CD4-positive, CD25-positive, alpha-beta regulatory T cell (primary cell): ENCODE measurements around the gene PROX1. TPM values are rescaled to one million over a fixed set of nuclear protein-coding genes. Genes with fewer than 3 reads are reported as not detected.

Source experiments
- ATAC-seq, 2 donors: fragments of 150-1000 bp; cut with Tn5 transposase; one replicate each; pipeline ENCODE4 v1.10.0; 2021; ENCODE audit warnings: low read depth in 2 of 2, moderate number of reproducible peaks in 2 of 2, moderate library complexity in 1 of 2
- DNase-seq, 3 donors: peaks; one replicate each; pipeline versions ENCODE4 v3.0.0 to v3.0.0-alpha.2; 2012 to 2022; ENCODE audit warnings: mixed read lengths in 1 of 3
- H3K27ac ChIP-seq: one replicate; pipeline ENCODE4 v1.7.0; 2013; ENCODE audit warnings: mild to moderate bottlenecking, low read length; ENCODE audit not compliant: insufficient read depth, poor library complexity, severe bottlenecking
- H3K27me3 ChIP-seq: one replicate; pipeline ENCODE4 v1.7.0; 2013; ENCODE audit warnings: low read length; ENCODE audit not compliant: control insufficient read depth, insufficient read depth
- H3K36me3 ChIP-seq: one replicate; pipeline ENCODE4 v1.7.0; 2013; ENCODE audit warnings: mild to moderate bottlenecking, low read length, moderate library complexity; ENCODE audit not compliant: control insufficient read depth, insufficient read depth
- H3K4me1 ChIP-seq: 2 replicates; pipeline ENCODE4 v1.7.0; 2013; ENCODE audit warnings: mild to moderate bottlenecking, low read length; ENCODE audit not compliant: insufficient read depth, control insufficient read depth, poor library complexity, severe bottlenecking
- H3K4me3 ChIP-seq: one replicate; pipeline ENCODE4 v1.7.0; 2013; ENCODE audit warnings: low read depth, mild to moderate bottlenecking, low read length, moderate library complexity
- H3K9me3 ChIP-seq, 2 experiments: 1 replicate in 1 of 2; 2 replicates in 1 of 2; pipeline ENCODE4 v1.7.0; 2013; ENCODE audit warnings: low read length in 2 of 2, mild to moderate bottlenecking in 1 of 2, moderate library complexity in 1 of 2; ENCODE audit not compliant: control insufficient read depth in 2 of 2
- H3K27ac Mint-ChIP-seq, 3 donors: one replicate each; pipeline ENCODE4 v1.8.0; 2020 to 2022; ENCODE audit warnings: mild to moderate bottlenecking in 3 of 3, mixed read lengths in 3 of 3, moderate library complexity in 2 of 3
- H3K27me3 Mint-ChIP-seq: one replicate; pipeline ENCODE4 v1.8.0; 2022; ENCODE audit warnings: mild to moderate bottlenecking, mixed read lengths
- H3K36me3 Mint-ChIP-seq: one replicate; pipeline ENCODE4 v1.8.0; 2020; ENCODE audit warnings: mixed read lengths
- H3K4me1 Mint-ChIP-seq, 4 donors: one replicate each; pipeline ENCODE4 v1.8.0; 2020 to 2022; ENCODE audit warnings: mixed read lengths in 4 of 4, mild to moderate bottlenecking in 1 of 4
- H3K4me3 Mint-ChIP-seq, 4 donors: one replicate each; pipeline ENCODE4 v1.8.0; 2020 to 2022; ENCODE audit warnings: mild to moderate bottlenecking in 4 of 4, mixed read lengths in 4 of 4, moderate library complexity in 3 of 4
- H3K9me3 Mint-ChIP-seq, 7 donors: one replicate each; pipeline ENCODE4 v1.8.0; 2020 to 2022; ENCODE audit warnings: mixed read lengths in 7 of 7, mild to moderate bottlenecking in 3 of 7, moderate library complexity in 2 of 7
- polyA plus RNA-seq, 4 donors: library from polyadenylated mRNA; unstranded; fragments of 300-500 nt; fragmentation: Illumina TruSeq; gene quantifications; one replicate each; pipeline ENCODE4 v1.2.3, GENCODE V29; 2021
- total RNA-seq: library from RNA; stranded (reverse); gene quantifications from one replicate; pipeline ENCODE4 v1.2.3, GENCODE V29; 2022

PROX1 gene
- total and polyA plus RNA-seq, 5 donors from 2014 or later, result not detected

DNA sequence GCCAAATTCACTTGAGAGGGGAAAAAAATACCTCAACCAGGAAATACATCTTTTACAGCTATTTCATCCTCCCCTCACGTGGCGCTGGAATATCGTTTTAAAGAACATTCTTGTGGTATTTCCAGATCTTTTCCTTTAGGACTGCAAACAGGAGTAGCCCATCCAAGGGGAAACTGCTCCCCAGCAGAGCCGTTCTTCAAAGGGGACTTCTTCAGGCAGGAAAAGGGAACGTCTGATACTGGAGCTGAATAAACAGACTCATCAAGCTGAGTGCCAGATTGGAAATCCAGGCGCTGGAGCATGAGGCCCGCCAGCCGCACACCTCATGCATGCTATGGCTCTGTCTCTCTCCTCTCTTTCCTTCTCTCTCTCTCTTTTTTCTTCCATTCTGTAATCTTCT, 34.0 kb upstream of the PROX1 start:
- H3K27me3 Mint-ChIP-seq, result no peaks in the 10 kb centered on the region
- no peaks in the 10 kb centered on the region for H3K36me3 ChIP-seq
- H3K9me3 Mint-ChIP-seq, result peaks cover 0 to 3% (median 0%) of the 10 kb centered on the region in 7 donors
- H3K4me3 Mint-ChIP-seq, result no peak overlapping the region
- H3K27ac ChIP-seq, result no peak overlapping the region
- H3K4me3 ChIP-seq, result no peak overlapping the region
- H3K27me3 ChIP-seq, result no peaks in the 10 kb centered on the region
- H3K27ac Mint-ChIP-seq, result no peak overlapping the region
- ATAC-seq, result no peak
- DNase-seq, result no peak
- H3K4me1 ChIP-seq, result no peaks in the 10 kb centered on the region
- no peaks in the 10 kb centered on the region for H3K4me1 Mint-ChIP-seq
- H3K9me3 ChIP-seq, result no peaks in the 10 kb centered on the region
- no peaks in the 10 kb centered on the region for H3K36me3 Mint-ChIP-seq

DNA sequence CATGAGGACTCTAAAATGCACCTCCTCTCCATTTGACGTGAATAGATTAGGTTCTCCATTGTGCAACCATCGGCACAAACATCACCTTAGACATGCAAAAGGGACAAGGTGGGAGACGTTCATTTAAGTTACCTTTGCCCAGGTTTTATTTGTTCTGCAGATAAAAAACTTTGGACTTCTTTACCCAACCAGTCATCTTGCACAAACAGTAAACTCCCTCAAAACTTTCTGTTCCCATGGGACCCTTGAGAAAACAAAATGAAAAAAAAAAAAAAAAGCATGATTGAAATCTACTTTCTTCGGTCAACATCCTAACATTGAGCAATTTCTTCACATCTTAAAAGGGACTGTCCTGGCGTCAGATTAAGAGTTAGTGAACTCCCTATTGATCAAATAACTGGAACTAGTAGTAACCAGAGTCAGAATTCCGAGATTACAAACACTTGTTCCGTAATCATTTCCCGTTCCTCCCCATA, 31.4 kb upstream of the PROX1 start:
- ATAC-seq (no peak), DNase-seq (no peak)
- H3K36me3 ChIP-seq, result no peaks in the 10 kb centered on the region
- H3K4me3 ChIP-seq, result no peak overlapping the region
- H3K9me3 Mint-ChIP-seq, result peaks cover 0 to 4% (median 1%) of the 10 kb centered on the region in 7 donors
- H3K9me3 ChIP-seq, result no peaks in the 10 kb centered on the region
- H3K27me3 Mint-ChIP-seq, result no peaks in the 10 kb centered on the region
- no peaks in the 10 kb centered on the region for H3K27me3 ChIP-seq
- no peak overlapping the region for H3K27ac Mint-ChIP-seq
- no peaks in the 10 kb centered on the region for H3K4me1 Mint-ChIP-seq
- no peak overlapping the region for H3K27ac ChIP-seq
- no peak overlapping the region for H3K4me3 Mint-ChIP-seq
- H3K36me3 Mint-ChIP-seq, result no peaks in the 10 kb centered on the region
- H3K4me1 ChIP-seq, result no peaks in the 10 kb centered on the region

DNA sequence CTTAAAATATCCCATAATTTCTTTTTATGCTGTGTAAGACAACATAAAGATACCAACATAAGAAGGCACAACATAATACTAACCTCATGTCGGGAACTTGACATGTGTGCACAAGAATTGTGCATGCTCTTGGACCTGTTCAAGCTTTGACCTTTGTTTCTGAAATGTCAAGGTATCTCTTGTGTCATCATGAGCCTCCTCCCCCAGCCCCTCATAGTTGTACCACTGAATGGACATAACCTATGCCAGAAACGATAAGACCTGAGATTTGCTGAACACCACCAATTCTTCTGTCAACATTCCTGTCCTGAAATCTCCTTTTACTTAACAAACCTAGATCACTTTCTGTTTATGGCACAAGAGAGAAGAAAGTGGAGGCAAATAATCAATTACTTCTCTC, 29.4 kb upstream of the PROX1 start:
- no peaks in the 10 kb centered on the region for H3K27me3 Mint-ChIP-seq
- no peak overlapping the region for H3K27ac Mint-ChIP-seq
- no peak overlapping the region for H3K27ac ChIP-seq
- no peak overlapping the region for H3K4me3 ChIP-seq
- H3K36me3 Mint-ChIP-seq, result no peaks in the 10 kb centered on the region
- H3K9me3 Mint-ChIP-seq, result peaks cover 0 to 4% (median 2%) of the 10 kb centered on the region in 7 donors
- no peaks in the 10 kb centered on the region for H3K9me3 ChIP-seq
- H3K4me1 ChIP-seq, result no peaks in the 10 kb centered on the region
- no peak overlapping the region for H3K4me3 Mint-ChIP-seq
- ATAC-seq (no peak), DNase-seq (no peak)
- no peaks in the 10 kb centered on the region for H3K4me1 Mint-ChIP-seq
- no peaks in the 10 kb centered on the region for H3K36me3 ChIP-seq
- H3K27me3 ChIP-seq, result no peaks in the 10 kb centered on the region

DNA sequence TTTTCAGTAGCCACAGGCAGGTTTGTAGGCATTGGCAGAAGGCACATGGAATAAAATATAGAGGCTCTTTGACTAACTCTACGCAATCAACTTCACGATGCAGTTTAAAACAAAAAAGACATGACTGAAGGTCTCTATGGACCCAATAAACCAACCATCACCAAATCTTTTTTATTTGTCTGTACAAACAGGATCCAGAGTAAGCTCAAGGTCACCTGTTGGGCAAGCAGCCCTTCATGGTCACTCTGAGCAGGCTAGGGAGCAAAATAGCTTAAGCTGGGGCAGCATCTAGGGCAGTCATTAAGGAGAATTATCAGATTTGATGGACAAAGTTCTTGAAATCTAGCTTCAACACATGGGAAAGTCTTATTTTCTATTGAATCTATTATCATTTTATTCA, 26.8 kb upstream of the PROX1 start:
- DNase-seq, result no peak
- Mint-ChIP-seq H3K27me3 (peaks cover 4% of the 10 kb centered on the region), H3K9me3 (peaks cover 0 to 4% (median 2%) of the 10 kb centered on the region in 7 donors), H3K27ac (no peak overlapping the region), H3K4me1 (no peaks in the 10 kb centered on the region), H3K4me3 (no peak overlapping the region), H3K36me3 (no peaks in the 10 kb centered on the region)
- Histone ChIP-seq H3K27ac (no peak overlapping the region), H3K36me3 (no peaks in the 10 kb centered on the region), H3K9me3 (no peaks in the 10 kb centered on the region), H3K27me3 (no peaks in the 10 kb centered on the region), H3K4me3 (no peak overlapping the region), H3K4me1 (no peaks in the 10 kb centered on the region)
- ATAC-seq, result no peak

DNA sequence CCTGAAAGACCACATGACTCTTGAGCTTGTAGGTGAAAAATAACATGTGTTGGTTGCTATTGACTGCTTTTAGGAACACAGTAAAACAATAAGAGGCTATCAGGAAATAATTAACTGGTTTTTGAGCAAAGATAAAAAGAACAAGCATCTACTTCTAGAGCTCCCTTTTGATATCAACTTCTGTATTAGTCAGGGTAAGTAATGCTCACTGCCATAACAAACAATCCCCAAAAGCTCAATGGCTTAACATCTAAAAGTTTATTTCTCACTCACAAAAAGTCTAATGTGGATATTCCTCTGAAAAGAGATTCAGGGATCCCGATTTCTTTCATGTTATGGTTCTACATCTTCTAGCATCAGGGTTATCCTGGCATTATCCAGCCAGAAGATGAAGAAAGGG, 25.3 kb upstream of the PROX1 start:
- Histone ChIP-seq H3K9me3 (no peaks in the 10 kb centered on the region), H3K36me3 (no peaks in the 10 kb centered on the region), H3K27me3 (peaks cover 5% of the 10 kb centered on the region), H3K4me1 (no peaks in the 10 kb centered on the region), H3K27ac (no peak overlapping the region), H3K4me3 (no peak overlapping the region)
- Mint-ChIP-seq H3K27ac (no peak overlapping the region), H3K4me3 (no peak overlapping the region), H3K4me1 (no peaks in the 10 kb centered on the region), H3K36me3 (no peaks in the 10 kb centered on the region), H3K27me3 (peaks cover 4% of the 10 kb centered on the region), H3K9me3 (peaks cover 0 to 6% (median 4%) of the 10 kb centered on the region in 7 donors)
- no peak for ATAC-seq
- no peak for DNase-seq

DNA sequence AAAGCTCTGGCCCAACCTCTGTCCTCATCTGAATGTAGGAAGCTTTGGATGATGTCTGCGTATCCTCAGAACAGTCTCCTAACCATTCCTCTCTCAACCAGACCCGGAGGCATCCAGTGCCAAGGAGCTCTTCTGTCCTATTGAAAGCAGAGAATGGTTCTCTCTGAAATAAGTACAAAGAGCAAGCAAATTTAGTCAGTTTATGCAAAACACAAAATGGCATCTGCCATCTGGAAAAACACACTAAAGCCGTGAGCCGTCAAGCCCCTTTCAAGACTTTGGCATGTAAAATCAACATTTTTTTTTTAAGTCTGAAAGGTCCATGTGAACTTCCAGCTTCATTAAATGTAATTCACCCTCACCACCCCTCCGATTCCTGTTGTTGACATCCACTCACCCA, 21.7 kb upstream of the PROX1 start:
- no peak for ATAC-seq
- H3K4me1 ChIP-seq, result no peaks in the 10 kb centered on the region
- Mint-ChIP-seq H3K27ac (no peak overlapping the region), H3K27me3 (peaks cover 9% of the 10 kb centered on the region), H3K36me3 (no peaks in the 10 kb centered on the region), H3K9me3 (peaks cover 0 to 8% (median 0%) of the 10 kb centered on the region in 7 donors), H3K4me1 (no peaks in the 10 kb centered on the region), H3K4me3 (no peak overlapping the region)
- no peak overlapping the region for H3K27ac ChIP-seq
- no peak for DNase-seq
- peaks cover 8% of the 10 kb centered on the region for H3K27me3 ChIP-seq
- H3K9me3 ChIP-seq, result no peaks in the 10 kb centered on the region
- no peak overlapping the region for H3K4me3 ChIP-seq
- no peaks in the 10 kb centered on the region for H3K36me3 ChIP-seq

DNA sequence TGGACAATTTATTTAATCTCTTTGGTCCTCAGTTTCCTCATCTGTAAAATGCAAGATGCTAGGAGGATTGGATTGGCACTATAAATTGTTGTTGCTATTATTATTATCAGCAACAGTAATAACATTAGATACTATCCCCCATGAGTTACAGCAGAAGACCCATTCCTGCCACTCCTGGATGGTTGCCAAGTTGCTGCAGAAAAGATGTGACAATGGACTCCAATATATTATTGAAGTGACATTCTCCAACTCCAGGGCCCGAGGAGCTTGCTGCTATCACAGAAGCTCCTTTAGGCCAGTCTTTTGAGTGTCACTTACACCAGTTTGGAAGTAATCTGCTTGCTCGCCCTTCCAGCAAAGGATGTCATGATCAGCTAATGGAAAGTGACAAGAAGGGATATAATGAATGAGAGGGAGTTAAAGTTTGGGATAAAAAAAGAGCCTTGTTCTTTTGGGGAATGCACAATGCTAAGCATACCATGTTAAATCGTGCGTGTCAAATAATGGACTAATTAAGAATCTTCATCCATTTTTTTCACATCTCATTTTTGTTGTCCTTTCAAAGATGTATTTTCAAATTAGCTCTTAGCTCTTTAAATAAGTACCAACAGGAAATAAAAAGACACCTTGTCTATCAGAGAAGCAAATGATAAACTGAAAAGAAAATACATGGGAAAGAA, 19.5 kb upstream of the PROX1 start:
- Histone ChIP-seq H3K9me3 (no peaks in the 10 kb centered on the region), H3K4me3 (no peak overlapping the region), H3K4me1 (no peaks in the 10 kb centered on the region), H3K27me3 (peaks cover 8% of the 10 kb centered on the region), H3K36me3 (no peaks in the 10 kb centered on the region), H3K27ac (no peak overlapping the region)
- no peaks in the 10 kb centered on the region for H3K4me1 Mint-ChIP-seq
- H3K36me3 Mint-ChIP-seq, result no peaks in the 10 kb centered on the region
- no peak for DNase-seq
- H3K9me3 Mint-ChIP-seq, result peaks cover 0 to 8% (median 0%) of the 10 kb centered on the region in 7 donors
- ATAC-seq, result no peak
- no peak overlapping the region for H3K4me3 Mint-ChIP-seq
- peaks cover 9% of the 10 kb centered on the region for H3K27me3 Mint-ChIP-seq
- H3K27ac Mint-ChIP-seq, result no peak overlapping the region

DNA sequence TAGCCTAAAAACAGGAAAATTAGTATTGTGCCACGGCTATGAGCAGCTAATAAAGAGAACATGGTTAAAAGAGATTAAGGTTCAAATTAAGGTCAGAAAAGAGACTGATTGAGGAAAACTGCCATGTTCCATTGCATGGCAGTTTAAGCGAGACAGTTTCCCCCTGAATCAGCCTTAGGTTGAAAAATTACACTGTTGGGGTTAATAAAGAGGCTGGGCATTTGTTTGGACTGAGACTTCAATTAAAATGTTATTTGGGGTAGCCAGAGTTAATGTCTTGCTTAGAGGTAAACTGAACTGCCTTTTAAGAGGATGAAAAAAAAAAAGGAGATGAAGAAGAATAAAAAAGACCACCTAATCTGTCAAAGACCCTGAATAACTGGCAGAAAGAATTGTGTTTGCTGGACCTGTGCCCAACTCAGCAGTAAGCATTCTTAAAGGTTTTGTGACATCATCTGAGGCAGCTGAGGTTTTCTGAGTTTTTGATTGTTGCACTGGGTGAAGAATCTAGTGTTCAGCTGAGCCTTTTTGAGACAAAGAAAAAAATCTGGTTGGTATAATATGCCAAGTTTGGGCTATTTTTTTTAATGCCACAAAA, 17.7 kb upstream of the PROX1 start:
- no peaks in the 10 kb centered on the region for H3K9me3 ChIP-seq
- no peak overlapping the region for H3K4me3 Mint-ChIP-seq
- no peak for DNase-seq
- ATAC-seq, result no peak
- peaks cover 8% of the 10 kb centered on the region for H3K27me3 ChIP-seq
- no peaks in the 10 kb centered on the region for H3K36me3 Mint-ChIP-seq
- no peak overlapping the region for H3K27ac Mint-ChIP-seq
- H3K4me1 Mint-ChIP-seq, result no peaks in the 10 kb centered on the region
- no peaks in the 10 kb centered on the region for H3K36me3 ChIP-seq
- peaks cover 0 to 8% (median 0%) of the 10 kb centered on the region in 7 donors for H3K9me3 Mint-ChIP-seq
- H3K4me1 ChIP-seq, result no peaks in the 10 kb centered on the region
- no peak overlapping the region for H3K27ac ChIP-seq
- H3K27me3 Mint-ChIP-seq, result peaks cover 14% of the 10 kb centered on the region
- no peak overlapping the region for H3K4me3 ChIP-seq
